Amniotic stem cell (primary cell): ENCODE measurements around the gene CALML6.
"Not testable (repeated sequence)": the region's sequence is repeated elsewhere in the genome, so short reads cannot be mapped to it uniquely, and the experiment has no call there.

Source experiments
- DNase-seq: peaks from one replicate; lab custom pipeline; 2025; lab: John Stamatoyannopoulos, UW

The CALML6 gene

DNA sequence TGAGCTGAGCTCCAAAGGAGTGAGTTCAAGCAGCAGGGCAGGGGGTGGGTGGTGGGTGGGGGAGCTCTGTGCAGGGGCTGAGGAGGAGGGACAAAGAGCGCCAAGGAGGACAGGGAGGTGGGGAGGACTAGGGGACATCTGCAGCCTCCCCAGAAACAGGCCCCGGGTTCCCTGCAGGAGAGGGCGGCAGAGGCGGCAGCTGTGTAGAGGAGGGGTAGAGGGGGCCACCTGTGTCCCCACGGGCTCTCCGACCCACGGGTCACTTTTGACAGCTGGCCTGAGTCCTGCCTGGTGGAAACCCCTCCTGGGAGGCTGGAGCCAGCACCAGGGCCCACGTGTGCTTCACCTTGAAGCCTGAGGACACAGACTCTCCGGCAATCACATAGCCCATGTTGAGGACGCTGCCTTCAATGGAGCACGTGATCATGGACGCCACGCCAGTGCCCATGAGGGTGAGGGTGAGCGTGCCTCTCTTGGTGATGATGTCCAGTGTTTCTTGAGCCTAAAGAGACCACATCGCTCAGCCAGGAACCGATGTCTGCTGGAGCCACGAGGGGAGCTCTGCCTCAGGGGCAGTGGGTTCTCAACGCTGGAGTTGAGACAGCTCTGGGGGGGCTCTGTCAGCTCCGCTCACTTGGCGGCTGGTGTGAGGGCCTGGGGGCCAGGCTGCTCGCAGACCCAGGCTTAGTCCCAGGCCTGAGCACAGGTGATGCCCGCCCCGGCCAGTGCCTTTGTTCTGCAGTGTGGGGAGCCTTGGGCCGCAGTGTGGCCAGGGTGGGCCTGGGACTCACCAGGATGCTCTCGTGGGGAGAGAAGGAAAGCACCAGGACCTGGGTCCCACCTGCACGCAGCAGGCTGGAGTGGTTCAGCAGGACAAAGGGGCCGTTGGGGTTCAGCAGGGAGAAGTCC, 10.6 kb downstream of the CALML6 start:
- no peak for DNase-seq

- no peak for DNase-seq
Measured at GRCh38 chr1:1926346-1926811, 11.3 kb downstream of the CALML6 start.

DNA sequence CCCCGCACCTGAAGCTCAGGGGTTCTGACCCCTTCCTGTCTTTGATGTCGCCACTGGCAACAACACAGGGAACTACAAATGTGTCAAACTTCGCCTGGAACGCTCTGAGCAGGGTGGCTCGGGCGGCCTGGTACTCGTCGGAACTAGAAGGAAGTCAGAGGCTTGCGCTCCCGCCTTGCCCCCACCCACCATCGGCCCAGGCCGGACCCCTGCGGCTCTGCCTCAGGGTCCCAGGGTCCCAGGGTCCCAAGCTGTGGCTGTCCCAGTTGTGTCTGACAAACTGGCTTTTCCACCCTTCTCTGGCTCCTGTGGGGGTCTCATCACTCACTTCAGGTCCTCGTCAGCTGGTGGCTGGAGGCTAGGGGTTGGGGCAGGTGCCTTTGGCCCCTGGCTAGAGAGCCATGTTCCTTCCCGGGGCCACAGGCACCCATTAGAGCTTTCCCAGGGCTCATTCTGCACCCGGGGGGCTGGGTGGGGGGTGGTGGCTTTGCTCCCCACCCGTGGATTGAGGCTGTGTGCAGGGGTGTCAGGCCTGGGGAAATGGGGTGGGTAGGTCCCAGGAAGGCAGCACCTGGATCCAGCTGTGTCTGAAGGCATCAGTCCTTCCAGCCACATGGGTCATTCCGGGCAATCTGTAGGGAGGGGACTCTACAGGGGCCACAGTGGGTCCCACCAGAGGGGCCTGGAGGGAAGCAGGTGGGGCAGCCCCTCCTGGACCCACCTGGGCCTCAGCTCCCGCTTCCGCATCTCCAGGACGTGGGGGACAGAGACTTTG, 12.0 kb downstream of the CALML6 start:
- no peak for DNase-seq

GRCh38 chr1:1927751-1928150, 12.7 kb downstream of the CALML6 start:
- DNase-seq = no peak

DNA sequence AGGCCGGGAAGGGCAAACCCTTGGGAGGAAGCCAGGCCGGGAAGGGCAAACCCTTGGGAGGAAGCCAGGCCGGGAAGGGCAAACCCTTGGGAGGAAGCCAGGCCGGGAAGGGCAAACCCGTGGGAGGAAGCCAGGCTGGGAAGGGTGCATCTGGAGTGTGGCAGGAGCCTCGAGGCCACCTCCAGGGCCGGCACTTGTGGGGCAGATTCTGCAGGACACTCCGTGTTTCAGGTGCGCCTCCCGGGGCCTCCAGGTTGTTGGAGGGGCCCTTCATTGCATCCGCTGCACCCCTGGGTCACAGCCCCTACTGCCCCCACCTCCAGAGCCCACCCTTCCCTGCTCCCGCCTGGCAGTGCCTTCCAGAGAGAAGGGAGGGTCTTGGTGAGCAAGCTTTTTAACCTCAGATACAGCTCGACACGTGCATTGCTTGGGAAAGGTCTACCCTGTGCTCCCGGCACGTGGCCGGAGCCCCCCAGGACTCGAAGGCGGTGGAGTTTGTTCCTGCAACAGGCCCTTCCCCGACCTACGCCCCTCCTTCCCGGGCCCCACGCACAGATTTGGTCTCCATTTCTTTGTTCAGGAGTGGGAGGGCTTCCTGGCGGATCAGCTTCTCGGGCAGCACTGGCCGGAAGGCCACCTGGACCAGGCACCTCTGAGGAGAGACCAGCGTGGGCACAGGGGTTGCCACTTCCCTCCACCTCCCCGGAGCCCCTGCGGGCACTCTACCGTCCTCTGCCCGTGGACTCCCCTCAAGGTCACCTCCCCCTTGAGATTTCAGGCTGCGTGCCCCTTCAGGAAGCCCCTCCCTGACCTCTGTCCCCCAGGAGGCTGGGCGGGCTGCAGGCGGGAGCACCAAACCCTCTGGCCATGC, 13.4 kb downstream of the CALML6 start:
- no peak for DNase-seq

GRCh38 chr1:1929102-1929638, 14.1 kb downstream of the CALML6 start:
- no peak for DNase-seq

DNA sequence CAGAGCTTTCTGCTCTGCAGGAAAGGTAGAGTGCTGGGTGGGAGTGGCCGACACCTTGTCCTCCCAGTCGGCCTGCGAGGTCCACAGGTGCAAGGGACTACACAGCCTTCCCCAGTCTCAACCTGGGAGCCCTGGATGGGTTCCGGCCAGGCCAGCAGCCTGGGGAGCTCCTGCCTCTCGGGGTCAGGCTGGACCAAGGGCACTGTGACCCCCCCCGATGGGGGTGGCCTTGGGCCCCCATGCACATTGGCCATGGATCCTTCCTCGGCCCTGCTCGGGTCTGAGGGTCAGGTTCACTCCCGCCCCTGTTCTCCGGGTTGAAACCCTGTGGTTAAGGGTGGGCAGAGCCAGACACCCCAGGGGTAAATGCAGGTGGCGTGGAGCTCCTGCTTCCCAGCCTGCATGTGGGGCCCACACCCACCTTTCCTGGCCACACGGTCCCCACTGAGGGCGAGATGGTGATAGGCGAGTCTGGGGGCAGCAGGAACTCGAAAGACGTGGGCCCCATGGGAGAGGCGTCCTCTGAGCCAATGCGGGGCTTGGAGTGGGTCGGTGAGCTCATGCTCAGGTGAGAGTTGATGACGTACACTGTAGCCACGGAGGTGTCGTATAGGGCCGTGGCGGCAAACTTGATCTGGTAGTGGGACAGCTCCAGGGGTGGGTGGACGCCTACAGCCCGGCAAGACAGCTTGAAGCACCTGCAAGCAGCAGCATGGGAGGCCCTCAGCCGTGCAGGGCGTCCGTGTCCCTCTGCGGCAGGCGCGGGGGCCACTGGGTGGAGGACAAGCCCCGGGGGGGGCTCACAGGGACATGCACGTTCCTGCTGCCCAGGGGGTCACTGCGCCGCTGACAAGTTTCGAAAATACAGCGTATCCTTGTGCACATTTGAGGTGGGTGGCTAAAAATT, 14.8 kb downstream of the CALML6 start:
- DNase-seq = no peak

DNA sequence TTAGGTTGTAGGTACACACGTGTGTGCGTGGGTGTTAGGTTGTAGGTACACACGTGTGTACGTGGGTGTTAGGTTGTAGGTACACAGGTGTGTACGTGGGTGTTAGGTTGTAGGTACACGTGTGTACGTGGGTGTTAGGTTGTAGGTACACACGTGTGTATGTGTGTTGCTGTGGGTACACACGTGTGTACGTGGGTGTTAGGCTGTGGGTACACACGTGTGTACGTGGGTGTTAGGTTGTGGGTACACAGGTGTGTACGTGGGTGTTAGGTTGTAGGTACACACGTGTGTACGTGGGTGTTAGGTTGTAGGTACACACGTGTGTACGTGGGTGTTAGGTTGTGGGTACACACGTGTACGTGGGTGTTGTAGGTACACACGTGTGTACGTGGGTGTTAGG, 19.8 kb downstream of the CALML6 start:
- DNase-seq = not testable (repeated sequence)

DNA sequence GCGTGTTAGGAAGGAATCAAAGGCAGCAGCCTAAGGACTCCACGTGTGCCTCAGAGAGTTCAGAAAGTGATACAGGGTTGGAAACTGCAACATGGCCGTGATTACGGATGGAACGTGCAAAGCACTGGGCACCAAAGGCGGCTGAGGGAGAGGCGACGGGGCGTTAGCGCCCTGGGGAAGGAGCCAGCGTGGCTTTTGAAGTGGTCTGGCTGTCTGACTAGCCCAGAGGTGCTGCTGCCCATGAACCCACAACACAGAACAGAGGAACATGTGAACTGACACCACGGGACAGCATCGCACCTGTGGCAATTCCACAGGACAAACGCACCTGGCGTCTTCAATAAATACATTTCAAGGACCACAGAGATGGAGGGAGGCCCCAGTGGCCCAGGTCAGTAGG, 22.0 kb downstream of the CALML6 start:
- no peak for DNase-seq

- no peak for DNase-seq
Measured at GRCh38 chr1:1937549-1938275, 22.7 kb downstream of the CALML6 start.

DNA sequence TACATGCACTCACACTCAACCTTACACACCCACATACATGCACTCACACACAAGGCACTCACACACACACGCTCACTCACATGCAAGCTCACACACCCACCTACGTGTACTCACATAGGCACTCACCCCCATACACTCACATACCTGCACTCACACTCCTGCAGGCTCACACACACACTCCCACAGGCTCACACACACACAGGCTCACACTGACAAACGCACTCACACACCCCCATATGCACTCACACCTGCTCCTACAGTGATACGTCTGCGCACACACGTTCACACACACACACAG, 23.2 kb downstream of the CALML6 start:
- DNase-seq = no peak

GRCh38 chr1:1938613-1939295, 23.7 kb downstream of the CALML6 start:
- DNase-seq = no peak

DNA sequence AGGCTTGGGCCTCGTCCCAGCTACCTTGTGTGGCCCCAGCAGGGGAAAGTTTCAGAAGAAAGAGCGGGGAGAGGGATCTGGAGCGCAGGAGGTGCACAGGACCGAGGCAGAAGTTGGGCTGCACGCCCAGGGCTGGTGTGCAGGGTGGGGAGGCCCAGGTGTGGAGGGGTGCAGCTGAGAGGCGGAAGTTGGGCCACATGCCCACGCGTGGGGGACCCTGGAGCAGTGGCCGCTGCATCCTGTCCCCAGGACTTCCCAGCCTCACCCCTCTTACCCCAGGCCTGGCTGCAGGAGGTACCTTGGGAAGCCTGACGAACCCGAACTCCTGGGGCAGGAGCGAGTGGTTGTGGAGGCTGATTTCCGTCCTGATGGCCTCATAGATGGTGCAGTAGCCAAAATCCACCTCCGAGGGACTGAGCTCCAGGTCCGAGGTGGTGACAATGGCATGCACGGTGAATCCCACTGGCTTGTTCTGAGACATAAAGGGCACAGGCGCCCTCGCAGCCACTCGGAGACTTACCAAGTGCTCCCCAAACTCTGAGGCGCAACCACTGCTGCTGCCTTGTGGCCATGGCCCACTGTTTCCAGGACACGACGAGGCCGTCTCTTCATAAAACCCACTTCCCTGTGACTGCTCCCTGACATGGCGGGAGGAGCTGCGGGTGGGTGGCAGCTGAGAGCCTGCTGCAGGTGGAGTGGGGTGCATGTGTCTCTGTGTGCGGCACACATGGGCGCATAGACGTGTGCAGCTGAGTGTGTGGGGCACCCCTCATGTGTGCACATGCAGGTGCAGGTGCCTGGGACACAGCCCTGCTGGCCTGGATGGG, 24.4 kb downstream of the CALML6 start:
- DNase-seq = no peak

DNA sequence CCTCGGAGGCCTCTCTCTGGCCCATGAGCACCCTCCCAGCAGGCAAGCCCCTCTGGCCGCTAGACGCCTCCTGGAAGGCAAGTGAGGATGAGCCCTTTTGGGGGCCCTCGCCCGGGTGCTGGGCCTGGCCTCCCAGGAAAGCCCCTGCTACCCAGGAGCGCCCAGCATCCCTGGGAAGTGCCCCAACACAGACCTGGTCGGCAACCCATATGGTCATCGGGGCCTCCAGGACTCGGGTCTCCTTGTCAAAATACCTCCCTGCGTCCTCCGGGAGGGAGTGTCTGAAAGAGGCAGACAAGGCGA, 25.0 kb downstream of the CALML6 start:
- DNase-seq = no peak

DNA sequence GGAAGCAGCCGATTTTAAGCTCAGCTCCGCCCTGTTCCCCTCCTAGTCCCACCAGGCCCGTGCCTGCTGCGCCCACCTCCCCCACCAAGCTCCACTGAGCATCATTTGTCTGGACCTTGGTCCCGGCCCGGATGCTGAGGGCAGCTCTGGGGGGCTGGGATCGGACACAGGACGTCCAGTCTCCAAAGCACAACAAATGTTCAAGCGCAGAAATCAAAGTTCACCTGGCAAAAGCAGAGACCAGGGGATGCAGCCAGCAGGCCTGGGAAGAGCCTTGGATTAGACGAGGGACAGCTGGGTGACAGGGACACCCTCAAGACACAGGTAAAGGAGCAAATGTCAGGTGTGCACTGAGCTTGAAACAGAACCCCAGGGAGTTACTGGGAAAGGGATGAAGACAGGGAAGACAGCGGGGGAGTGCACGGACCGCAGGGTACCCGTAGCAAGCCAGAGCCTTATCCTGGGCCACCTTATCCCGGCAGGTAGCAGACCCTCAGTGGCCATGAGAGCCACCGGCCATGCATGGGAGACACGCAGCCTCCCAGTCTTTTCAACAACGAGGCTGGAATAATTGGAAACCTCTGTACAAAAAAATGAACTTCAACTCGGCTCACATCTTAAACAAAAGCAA, 26.3 kb downstream of the CALML6 start:
- DNase-seq = no peak

DNA sequence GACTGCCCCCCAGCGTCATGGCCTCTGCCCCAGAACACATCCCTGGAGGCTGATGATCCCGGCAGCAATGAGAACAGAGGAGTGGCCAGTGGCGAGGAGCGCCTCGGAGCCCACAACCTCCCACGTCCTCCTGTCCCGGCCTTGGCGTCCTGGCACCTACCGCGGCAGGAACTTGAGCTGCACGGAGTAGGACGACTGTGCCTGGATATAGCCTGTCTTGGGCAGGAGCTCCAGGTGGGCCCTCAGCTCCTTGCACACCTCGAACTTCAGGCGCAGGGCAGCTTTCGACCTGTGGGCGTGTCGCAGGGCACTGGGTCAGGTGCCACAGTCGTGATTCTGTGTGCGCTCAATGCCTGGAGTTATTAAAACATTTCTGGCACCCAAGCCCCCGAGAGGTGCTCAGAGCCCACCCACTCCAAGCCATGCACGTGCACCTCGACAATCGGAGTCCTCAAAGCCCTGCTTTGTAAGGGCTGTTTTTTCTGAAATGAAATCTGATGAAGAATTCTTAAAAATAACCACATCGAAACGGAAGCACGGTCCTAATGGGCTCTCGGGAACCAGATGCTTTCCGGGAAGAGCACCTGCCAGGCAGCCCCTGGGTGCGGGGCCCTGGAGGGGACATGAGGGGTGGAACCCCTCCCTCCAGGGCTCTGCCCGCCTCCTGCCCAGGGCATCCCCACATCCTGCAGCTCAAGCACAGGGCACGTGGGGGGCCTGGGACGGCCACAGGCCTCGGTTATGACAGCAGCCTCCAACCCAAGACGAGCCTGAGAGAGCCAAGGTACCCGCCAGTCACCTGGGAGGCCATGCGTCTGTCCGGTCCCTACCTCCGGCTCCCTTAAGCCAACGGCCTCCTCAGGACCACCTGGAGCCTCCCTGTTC, 27.1 kb downstream of the CALML6 start:
- no peak for DNase-seq
